Lower leg skin (tissue), 4 donors: Measurements from ENCODE around the gene LIME1. TPM values are rescaled to one million over a fixed set of nuclear protein-coding genes. Genes with fewer than 3 reads are reported as not detected.

ENCODE experiments used
- DNase-seq, 2 donors: peaks; one replicate each; pipeline ENCODE4 v3.0.0-alpha.2; 2019; ENCODE audit warnings: low spot score in 2 of 2
- H3K4me3 ChIP-seq: fragments of 200-600 bp; sonication (generic); 2 replicates; pipeline ENCODE4 v1.5.1; 2017; ENCODE audit warnings: mild to moderate bottlenecking, low read depth; ENCODE audit not compliant: poor library complexity, severe bottlenecking
- POLR2A ChIP-seq, 2 donors: fragments of 450-650 bp; IDR thresholded peaks; one replicate each; pipeline ENCODE4 v1.6.1; 2016 to 2017; ENCODE audit warnings: antibody characterized with exemption in 2 of 2, mild to moderate bottlenecking in 1 of 2, moderate library complexity in 1 of 2
- WGBS, 2 donors: methylation state at CpG; one replicate each; pipeline ENCODE4 v1.1.5; 2018; 5-methylcytosine and 5-hydroxymethylcytosine counted together
- intact Hi-C: fragments of 100-400 bp; cut with DNase I; formaldehyde crosslinking; loops from one replicate; pipeline ENCODE4 v1.15.0; 2023; ENCODE audit warnings: low total_unique reads
- total RNA-seq, 4 donors: library from RNA; depleted of rRNA; stranded (reverse); fragments of >200 nt; gene quantifications; one replicate each; pipeline ENCODE4 v1.1.0, GENCODE V29; 2016
- TF ChIP-seq, protein P1 (sequence below), 3 donors: fragments of 450-650 bp; IDR thresholded peaks; one replicate each; pipeline ENCODE4 v1.5.1; 2016; ENCODE audit warnings: antibody characterized with exemption in 3 of 3, mild to moderate bottlenecking in 3 of 3, moderate library complexity in 2 of 3

The LIME1 gene
- total RNA-seq, 4 donors from 2014 or later, result 17.8 to 26.3 (median 21.8) TPM

DNA sequence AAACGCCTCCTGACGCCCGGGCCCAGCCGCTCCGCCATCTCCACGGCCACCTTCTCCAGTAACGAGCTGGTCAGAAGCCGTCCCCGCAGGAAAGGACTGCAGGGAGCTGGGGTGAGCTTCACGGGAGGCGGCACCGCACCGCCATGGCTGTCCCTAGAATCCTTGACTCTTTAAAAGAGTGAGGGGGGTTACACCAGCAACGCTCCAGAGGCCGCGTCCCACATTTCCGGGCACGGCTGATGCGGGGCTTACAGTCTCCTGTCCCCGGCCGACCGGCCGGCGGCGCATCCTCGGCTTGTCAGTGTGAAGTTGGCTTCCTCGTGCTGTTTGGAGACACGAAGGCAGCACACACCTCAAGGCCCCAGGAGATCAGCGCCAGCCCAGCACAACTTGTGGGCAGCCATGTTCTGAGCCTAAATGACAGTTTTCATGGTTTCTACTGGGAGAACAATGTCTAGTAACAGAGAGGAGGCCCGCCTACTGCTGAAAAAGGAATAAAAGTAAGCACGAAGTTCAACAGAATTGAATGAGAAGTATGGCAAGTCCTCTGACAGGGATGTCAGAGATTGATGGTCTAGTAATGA lies 33.5 kb downstream of the LIME1 start:
- WGBS, 2 donors, result 86 to 96% methylated on average over 27 to 31 of the region's 31 CpGs
- intact Hi-C loops, result no loop called here
- TF ChIP-seq POLR2A (IDR thresholded peaks at IDR 0.05), result no peak
- TF ChIP-seq, protein P1, sequence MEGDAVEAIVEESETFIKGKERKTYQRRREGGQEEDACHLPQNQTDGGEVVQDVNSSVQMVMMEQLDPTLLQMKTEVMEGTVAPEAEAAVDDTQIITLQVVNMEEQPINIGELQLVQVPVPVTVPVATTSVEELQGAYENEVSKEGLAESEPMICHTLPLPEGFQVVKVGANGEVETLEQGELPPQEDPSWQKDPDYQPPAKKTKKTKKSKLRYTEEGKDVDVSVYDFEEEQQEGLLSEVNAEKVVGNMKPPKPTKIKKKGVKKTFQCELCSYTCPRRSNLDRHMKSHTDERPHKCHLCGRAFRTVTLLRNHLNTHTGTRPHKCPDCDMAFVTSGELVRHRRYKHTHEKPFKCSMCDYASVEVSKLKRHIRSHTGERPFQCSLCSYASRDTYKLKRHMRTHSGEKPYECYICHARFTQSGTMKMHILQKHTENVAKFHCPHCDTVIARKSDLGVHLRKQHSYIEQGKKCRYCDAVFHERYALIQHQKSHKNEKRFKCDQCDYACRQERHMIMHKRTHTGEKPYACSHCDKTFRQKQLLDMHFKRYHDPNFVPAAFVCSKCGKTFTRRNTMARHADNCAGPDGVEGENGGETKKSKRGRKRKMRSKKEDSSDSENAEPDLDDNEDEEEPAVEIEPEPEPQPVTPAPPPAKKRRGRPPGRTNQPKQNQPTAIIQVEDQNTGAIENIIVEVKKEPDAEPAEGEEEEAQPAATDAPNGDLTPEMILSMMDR (IDR thresholded peaks at IDR 0.05), result no peak
- DNase-seq, result no peak
- no peak overlapping the region for H3K4me3 ChIP-seq

- intact Hi-C loops, result no loop called here
- no peak for DNase-seq
- WGBS, 2 donors, result 93 to 94% methylated on average over 47 to 52 of the region's 52 CpGs
- TF ChIP-seq, protein P1 (IDR thresholded peaks at IDR 0.05), result no peak
- no peak for TF ChIP-seq POLR2A (IDR thresholded peaks at IDR 0.05)
- H3K4me3 ChIP-seq, result no peak overlapping the region
Observed at GRCh38 chr20:63771046-63771707, 34.7 kb downstream of the LIME1 start.

GRCh38 chr20:63772781-63773518 lies 36.5 kb downstream of the LIME1 start:
- intact Hi-C loops, result no loop called here
- WGBS, 2 donors, result 50 to 62% methylated on average over 18 to 20 of the region's 20 CpGs
- TF ChIP-seq, protein P1 (IDR thresholded peaks at IDR 0.05), result no peak
- no peak for TF ChIP-seq POLR2A (IDR thresholded peaks at IDR 0.05)
- H3K4me3 ChIP-seq, result no peak overlapping the region
- DNase-seq, result no peak

- H3K4me3 ChIP-seq, result no peak overlapping the region
- no peak for DNase-seq
- intact Hi-C loops, result no loop called here
- TF ChIP-seq POLR2A (IDR thresholded peaks at IDR 0.05), result no peak
- TF ChIP-seq, protein P1 (IDR thresholded peaks at IDR 0.05), result no peak
- WGBS, 2 donors, result 75 to 86% methylated on average over 31 to 33 of the region's 33 CpGs
Observed at GRCh38 chr20:63773571-63774241, 37.2 kb downstream of the LIME1 start.

GRCh38 chr20:63774306-63774705 lies 37.8 kb downstream of the LIME1 start:
- H3K4me3 ChIP-seq, result no peak overlapping the region
- DNase-seq, result no peak
- WGBS, 2 donors, result 67 to 71% methylated on average over 15 of the region's 15 CpGs
- no peak for TF ChIP-seq POLR2A (IDR thresholded peaks at IDR 0.05)
- TF ChIP-seq, protein P1 (IDR thresholded peaks at IDR 0.05), result no peak
- intact Hi-C loops, result no loop called here
